DND-41 (cell line): ENCODE measurements around the gene NACC2.

Experiments used
- ATAC-seq: fragments of 200-7000 bp; cut with Tn5 transposase; 3 replicates; pipeline ENCODE4 v1.9.1; 2021; ENCODE audit warnings: low read depth; ENCODE audit not compliant: insufficient read depth
- DNase-seq: peaks from one replicate; pipeline ENCODE4 v3.0.0-alpha.2; 2020
- H2AFZ ChIP-seq: 2 replicates; pipeline ENCODE4 v1.6.0; 2012; ENCODE audit warnings: low read depth, low read length
- H3K27ac ChIP-seq: 2 replicates; pipeline ENCODE4 v1.5.1; 2012; ENCODE audit warnings: low read length, inconsistent platforms
- H3K27me3 ChIP-seq: fragments of 200-600 bp; sonication (generic); 2 replicates; pipeline ENCODE4 v1.6.0; 2012; ENCODE audit warnings: low read length, mild to moderate bottlenecking, inconsistent platforms; ENCODE audit not compliant: insufficient read depth, poor library complexity
- H3K36me3 ChIP-seq: 2 replicates; pipeline ENCODE4 v1.5.1; 2012; ENCODE audit warnings: low read length, inconsistent platforms; ENCODE audit not compliant: insufficient read depth
- H3K4me1 ChIP-seq: 2 replicates; pipeline ENCODE4 v1.5.1; 2012; ENCODE audit warnings: mild to moderate bottlenecking, low read length; ENCODE audit not compliant: insufficient read depth
- H3K4me2 ChIP-seq: 2 replicates; pipeline ENCODE4 v1.6.0; 2012; ENCODE audit warnings: mild to moderate bottlenecking, moderate library complexity, low read length, inconsistent platforms; ENCODE audit not compliant: insufficient read depth
- H3K4me3 ChIP-seq, 2 experiments: fragments of 200-600 bp in 1 of 2; shearing (Covaris generic) in 1 of 2; 2 replicates each; pipeline ENCODE4 v1.5.1; 2012 to 2016; ENCODE audit warnings: inconsistent platforms in 2 of 2, low read length in 2 of 2, mild to moderate bottlenecking in 2 of 2, low read depth in 1 of 2, moderate library complexity in 1 of 2
- H3K79me2 ChIP-seq: 2 replicates; pipeline ENCODE4 v1.6.0; 2012; ENCODE audit warnings: low read length, inconsistent platforms; ENCODE audit not compliant: insufficient read depth
- H3K9ac ChIP-seq: 2 replicates; pipeline ENCODE4 v1.6.0; 2012; ENCODE audit warnings: low read depth, mild to moderate bottlenecking, inconsistent platforms, low read length, moderate library complexity
- H3K9me3 ChIP-seq: 2 replicates; pipeline ENCODE4 v1.5.1; 2012; ENCODE audit warnings: low read length, moderate library complexity, mild to moderate bottlenecking, inconsistent platforms; ENCODE audit not compliant: insufficient read depth, severe bottlenecking
- H4K20me1 ChIP-seq: 2 replicates; pipeline ENCODE4 v1.6.0; 2012; ENCODE audit warnings: low read length; ENCODE audit not compliant: insufficient read depth
- EZH2 ChIP-seq: IDR thresholded peaks from 3 replicates; pipeline ENCODE4 v1.6.1; 2012; ENCODE audit warnings: borderline replicate concordance, low read depth, mild to moderate bottlenecking, moderate library complexity, low read length, inconsistent platforms; ENCODE audit not compliant: severe bottlenecking
- TF ChIP-seq, protein P1 (sequence below): IDR thresholded peaks from 2 replicates; pipeline ENCODE4 v1.5.1; 2012; ENCODE audit warnings: borderline replicate concordance, low read length, moderate library complexity, mild to moderate bottlenecking; ENCODE audit not compliant: poor library complexity, severe bottlenecking; ENCODE audit errors: extremely low read depth

Gene NACC2

DNA sequence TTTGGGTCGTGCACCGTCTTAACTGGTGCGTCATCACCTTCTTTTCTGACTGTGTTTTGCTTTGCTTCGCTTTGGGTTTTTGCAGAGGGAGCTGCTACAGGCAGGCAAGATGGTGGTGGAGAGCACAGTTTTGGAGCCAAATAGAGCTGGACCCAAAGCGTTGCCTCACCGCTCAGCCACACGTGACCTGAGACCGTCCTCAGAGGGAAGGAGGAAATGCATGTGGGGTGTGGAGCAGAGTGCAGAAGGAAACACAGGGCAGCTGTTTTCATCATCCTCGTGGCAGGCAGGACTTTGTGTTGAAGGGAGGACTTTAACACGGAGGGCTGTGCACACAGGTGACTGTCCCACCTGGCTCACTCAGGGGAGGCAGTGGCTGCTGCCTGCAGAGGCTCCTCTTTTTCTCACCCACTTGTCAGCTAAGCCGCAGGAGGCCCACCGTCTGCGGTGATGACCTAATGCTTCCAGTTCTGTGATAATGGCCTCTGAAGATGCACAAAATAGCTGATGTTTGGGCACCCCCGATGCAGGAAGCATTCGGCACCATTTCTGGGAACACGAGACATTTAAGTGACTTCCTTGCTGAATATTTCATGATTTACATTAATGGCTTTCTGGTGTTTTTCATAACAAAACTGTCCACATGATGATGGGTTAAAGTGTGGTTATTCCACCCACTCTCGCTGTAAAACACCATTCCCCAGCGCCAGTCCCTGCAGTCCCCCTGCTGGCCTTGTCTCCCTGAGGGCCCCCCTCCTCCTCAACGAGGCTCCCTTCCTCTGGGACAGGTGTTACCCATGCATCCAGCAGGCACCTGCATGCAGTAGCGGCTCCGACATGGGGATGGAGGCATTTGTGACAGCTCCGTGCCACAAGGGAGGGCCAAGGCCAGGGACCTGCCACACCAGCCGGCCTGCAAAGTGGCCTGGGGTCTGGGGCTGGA is 121.5 kb downstream of the NACC2 start:
- ATAC-seq (no peak), DNase-seq (no peak)
- Histone ChIP-seq H3K27me3 (no peaks in the 10 kb centered on the region), H2AFZ (no peak overlapping the region), H3K9me3 (no peaks in the 10 kb centered on the region), H3K4me3 (no peak overlapping the region), H3K79me2 (no peaks in the 10 kb centered on the region), H3K9ac (no peak overlapping the region), H3K27ac (no peak overlapping the region), H4K20me1 (peaks cover 15% of the 10 kb centered on the region), H3K4me2 (no peak overlapping the region), H3K36me3 (no peaks in the 10 kb centered on the region), H3K4me1 (no peaks in the 10 kb centered on the region)
- TF ChIP-seq, protein P1, sequence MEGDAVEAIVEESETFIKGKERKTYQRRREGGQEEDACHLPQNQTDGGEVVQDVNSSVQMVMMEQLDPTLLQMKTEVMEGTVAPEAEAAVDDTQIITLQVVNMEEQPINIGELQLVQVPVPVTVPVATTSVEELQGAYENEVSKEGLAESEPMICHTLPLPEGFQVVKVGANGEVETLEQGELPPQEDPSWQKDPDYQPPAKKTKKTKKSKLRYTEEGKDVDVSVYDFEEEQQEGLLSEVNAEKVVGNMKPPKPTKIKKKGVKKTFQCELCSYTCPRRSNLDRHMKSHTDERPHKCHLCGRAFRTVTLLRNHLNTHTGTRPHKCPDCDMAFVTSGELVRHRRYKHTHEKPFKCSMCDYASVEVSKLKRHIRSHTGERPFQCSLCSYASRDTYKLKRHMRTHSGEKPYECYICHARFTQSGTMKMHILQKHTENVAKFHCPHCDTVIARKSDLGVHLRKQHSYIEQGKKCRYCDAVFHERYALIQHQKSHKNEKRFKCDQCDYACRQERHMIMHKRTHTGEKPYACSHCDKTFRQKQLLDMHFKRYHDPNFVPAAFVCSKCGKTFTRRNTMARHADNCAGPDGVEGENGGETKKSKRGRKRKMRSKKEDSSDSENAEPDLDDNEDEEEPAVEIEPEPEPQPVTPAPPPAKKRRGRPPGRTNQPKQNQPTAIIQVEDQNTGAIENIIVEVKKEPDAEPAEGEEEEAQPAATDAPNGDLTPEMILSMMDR = no peak
- TF ChIP-seq EZH2 = no peak

DNA sequence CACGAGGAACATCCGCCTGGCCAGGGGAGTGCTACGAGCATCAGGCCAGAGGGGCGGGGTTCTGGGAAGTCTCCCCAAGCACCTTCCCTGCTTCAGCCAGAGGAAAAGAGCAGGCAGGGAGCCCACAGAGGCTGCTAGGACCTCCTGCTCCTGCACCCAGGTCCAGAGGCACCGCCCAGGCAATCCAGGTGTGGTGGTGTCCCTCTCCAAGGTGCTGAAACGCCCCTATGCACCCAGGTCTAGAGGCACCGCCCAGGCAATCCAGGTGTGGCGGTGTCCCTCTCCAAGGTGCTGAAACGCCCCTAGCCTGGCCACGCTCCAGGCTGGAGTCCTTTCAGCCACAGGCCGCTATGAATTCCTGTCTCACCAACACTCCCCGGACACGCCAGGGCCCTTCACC is 123.2 kb downstream of the NACC2 start:
- 0 out of 3 replicates have a peak, but pooled peaks have one; percentile 35 for ATAC-seq

DNA sequence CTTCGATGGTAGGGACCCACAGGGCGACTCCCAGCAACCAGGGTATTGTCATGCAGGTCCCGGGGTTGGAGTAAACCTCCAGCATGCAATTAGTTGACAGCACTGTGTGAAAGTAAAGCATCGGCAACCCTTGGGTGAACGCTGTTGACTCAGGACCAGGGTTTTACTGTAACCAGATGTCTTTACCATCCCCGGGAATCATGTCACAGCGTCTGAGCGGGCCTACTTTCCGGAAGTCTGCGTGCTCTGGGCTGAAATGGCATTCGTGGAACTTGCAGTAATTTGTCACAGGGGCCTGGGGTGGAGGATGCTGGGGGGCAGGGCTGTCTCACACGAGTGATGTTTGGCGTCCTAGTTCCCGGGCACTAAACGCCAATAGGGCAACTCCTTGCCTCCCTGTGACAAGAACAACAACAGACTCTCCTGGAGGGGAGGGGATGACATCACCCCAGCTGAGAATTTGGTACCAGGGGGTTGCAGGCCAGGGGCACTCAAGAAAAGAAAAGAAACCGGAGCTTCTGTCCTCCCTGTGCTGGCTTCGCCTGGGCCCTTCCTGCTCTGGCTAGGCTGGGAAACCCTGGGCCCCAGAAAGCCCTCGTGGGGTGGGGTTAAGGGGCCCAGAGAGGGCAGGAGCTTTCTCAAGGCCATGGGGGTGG is 123.8 kb downstream of the NACC2 start:
- Histone ChIP-seq H3K4me3 (no peak overlapping the region), H4K20me1 (peaks cover 22% of the 10 kb centered on the region), H3K9ac (no peak overlapping the region), H3K36me3 (no peaks in the 10 kb centered on the region), H2AFZ (no peak overlapping the region), H3K9me3 (no peaks in the 10 kb centered on the region), H3K79me2 (no peaks in the 10 kb centered on the region), H3K27ac (no peak overlapping the region), H3K4me1 (peaks cover 4% of the 10 kb centered on the region; the same call in 1 of the 2 replicates), H3K4me2 (no peak overlapping the region), H3K27me3 (no peaks in the 10 kb centered on the region)
- TF ChIP-seq, protein P1 = no peak
- TF ChIP-seq EZH2 = no peak
- no peak for DNase-seq
- ATAC-seq = no peak

More for the DNA sequence above, 123.2 kb downstream of the NACC2 start:
- peak; percentile 51 for DNase-seq
- Histone ChIP-seq H2AFZ (no peak overlapping the region), H3K4me1 (peaks cover 4% of the 10 kb centered on the region; the same call in 1 of the 2 replicates), H3K4me2 (no peak overlapping the region), H4K20me1 (peaks cover 22% of the 10 kb centered on the region), H3K79me2 (no peaks in the 10 kb centered on the region), H3K9ac (no peak overlapping the region), H3K4me3 (no peak overlapping the region), H3K36me3 (no peaks in the 10 kb centered on the region), H3K27ac (no peak overlapping the region), H3K9me3 (no peaks in the 10 kb centered on the region), H3K27me3 (no peaks in the 10 kb centered on the region)
- no peak for TF ChIP-seq EZH2
- TF ChIP-seq, protein P1 = no peak
